ENCODE measurements around the gene RUNDC1. TPM values are rescaled to one million over a fixed set of nuclear protein-coding genes. Genes with fewer than 3 reads are reported as not detected.

The RUNDC1 gene
- total and polyA plus RNA-seq, 2 experiments from 2014 or later: 6.1 to 11.9 TPM

- TF ChIP-seq, protein P1, sequence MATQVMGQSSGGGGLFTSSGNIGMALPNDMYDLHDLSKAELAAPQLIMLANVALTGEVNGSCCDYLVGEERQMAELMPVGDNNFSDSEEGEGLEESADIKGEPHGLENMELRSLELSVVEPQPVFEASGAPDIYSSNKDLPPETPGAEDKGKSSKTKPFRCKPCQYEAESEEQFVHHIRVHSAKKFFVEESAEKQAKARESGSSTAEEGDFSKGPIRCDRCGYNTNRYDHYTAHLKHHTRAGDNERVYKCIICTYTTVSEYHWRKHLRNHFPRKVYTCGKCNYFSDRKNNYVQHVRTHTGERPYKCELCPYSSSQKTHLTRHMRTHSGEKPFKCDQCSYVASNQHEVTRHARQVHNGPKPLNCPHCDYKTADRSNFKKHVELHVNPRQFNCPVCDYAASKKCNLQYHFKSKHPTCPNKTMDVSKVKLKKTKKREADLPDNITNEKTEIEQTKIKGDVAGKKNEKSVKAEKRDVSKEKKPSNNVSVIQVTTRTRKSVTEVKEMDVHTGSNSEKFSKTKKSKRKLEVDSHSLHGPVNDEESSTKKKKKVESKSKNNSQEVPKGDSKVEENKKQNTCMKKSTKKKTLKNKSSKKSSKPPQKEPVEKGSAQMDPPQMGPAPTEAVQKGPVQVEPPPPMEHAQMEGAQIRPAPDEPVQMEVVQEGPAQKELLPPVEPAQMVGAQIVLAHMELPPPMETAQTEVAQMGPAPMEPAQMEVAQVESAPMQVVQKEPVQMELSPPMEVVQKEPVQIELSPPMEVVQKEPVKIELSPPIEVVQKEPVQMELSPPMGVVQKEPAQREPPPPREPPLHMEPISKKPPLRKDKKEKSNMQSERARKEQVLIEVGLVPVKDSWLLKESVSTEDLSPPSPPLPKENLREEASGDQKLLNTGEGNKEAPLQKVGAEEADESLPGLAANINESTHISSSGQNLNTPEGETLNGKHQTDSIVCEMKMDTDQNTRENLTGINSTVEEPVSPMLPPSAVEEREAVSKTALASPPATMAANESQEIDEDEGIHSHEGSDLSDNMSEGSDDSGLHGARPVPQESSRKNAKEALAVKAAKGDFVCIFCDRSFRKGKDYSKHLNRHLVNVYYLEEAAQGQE (IDR thresholded peaks at IDR 0.05; ENCODE audit: unreplicated experiment): no peak
- no peak for TF ChIP-seq ZNF331 (CRISPR knock-in tag; IDR thresholded peaks at IDR 0.05; ENCODE audit: low read depth)
- no peak for TF ChIP-seq NANOG (IDR thresholded peaks at IDR 0.05; ENCODE audit: borderline replicate concordance)
- TF ChIP-seq, protein P2, sequence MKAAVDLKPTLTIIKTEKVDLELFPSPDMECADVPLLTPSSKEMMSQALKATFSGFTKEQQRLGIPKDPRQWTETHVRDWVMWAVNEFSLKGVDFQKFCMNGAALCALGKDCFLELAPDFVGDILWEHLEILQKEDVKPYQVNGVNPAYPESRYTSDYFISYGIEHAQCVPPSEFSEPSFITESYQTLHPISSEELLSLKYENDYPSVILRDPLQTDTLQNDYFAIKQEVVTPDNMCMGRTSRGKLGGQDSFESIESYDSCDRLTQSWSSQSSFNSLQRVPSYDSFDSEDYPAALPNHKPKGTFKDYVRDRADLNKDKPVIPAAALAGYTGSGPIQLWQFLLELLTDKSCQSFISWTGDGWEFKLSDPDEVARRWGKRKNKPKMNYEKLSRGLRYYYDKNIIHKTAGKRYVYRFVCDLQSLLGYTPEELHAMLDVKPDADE (IDR thresholded peaks at IDR 0.05): no peak
- no peak for TF ChIP-seq CTCF (conservative IDR thresholded peaks at IDR 0.05; ENCODE audit: low read depth in 2 of 2)
- no peak for TF ChIP-seq EZH2 (IDR thresholded peaks at IDR 0.05; ENCODE audit: low read depth, unreplicated experiment)
Measured at GRCh38 chr17:42982266-42982665, 1.9 kb downstream of the RUNDC1 start (continued).

- no peaks in the 10 kb centered on the region; the same call in 2 of the 3 replicates for H3K9me3 Mint-ChIP-seq
- H3K27ac Mint-ChIP-seq: no peak overlapping the region
Measured at GRCh38 chr17:42985225-42985624, 4.9 kb downstream of the RUNDC1 start.

More at GRCh38 chr17:42985225-42985624, 4.9 kb downstream of the RUNDC1 start:
- Histone ChIP-seq H3K4me2 (no peak overlapping the region), H3K9me2 (ENCODE audit: insufficient read depth) (no peaks in the 10 kb centered on the region), H3K79me2 (replicated peaks; ENCODE audit: insufficient read depth) (peaks cover 33% of the 10 kb centered on the region), H3K4me3 (no peak overlapping the region), H4K20me1 (replicated peaks; ENCODE audit: insufficient read depth) (0 out of 2 replicates have a peak, but pooled peaks cover 4% of the 10 kb centered on the region), H3K27ac (ENCODE audit: low read depth) (no peak overlapping the region), H3K27me3 (ENCODE audit: insufficient read depth) (no peaks in the 10 kb centered on the region), H3K4me1 (ENCODE audit: insufficient read depth) (peaks cover 6% of the 10 kb centered on the region; the same call in 1 of the 2 replicates), H3F3A (replicated peaks; ENCODE audit: low read depth) (peaks cover 4% of the 10 kb centered on the region; the same call in 1 of the 2 replicates), H3K36me3 (ENCODE audit: insufficient read depth) (peaks cover 23% of the 10 kb centered on the region), H2AFZ (no peak overlapping the region)
- Mint-ChIP-seq H3K4me1 (peaks cover 10% of the 10 kb centered on the region), H3K36me3 (ENCODE audit: low read depth) (peaks cover 47% of the 10 kb centered on the region), H3K4me3 (no peak overlapping the region), H3K27me3 (ENCODE audit: insufficient read depth, low read depth, poor library complexity) (peaks cover 12% of the 10 kb centered on the region)
- TF ChIP-seq EZH2phosphoT487 (IDR thresholded peaks at IDR 0.05; ENCODE audit: unreplicated experiment) (no peak), NANOG (IDR thresholded peaks at IDR 0.05; ENCODE audit: borderline replicate concordance) (no peak), EZH2 (IDR thresholded peaks at IDR 0.05; ENCODE audit: low read depth, unreplicated experiment) (no peak), JUNB (IDR thresholded peaks at IDR 0.05; ENCODE audit: unreplicated experiment) (no peak), STAT1 (IDR thresholded peaks at IDR 0.05; ENCODE audit: unreplicated experiment) (no peak), POLR2AphosphoS5 (IDR thresholded peaks at IDR 0.05; ENCODE audit: low read depth) (no peak), CTCF (conservative IDR thresholded peaks at IDR 0.05; ENCODE audit: low read depth in 2 of 2) (no peak)
- TF ChIP-seq, protein P1 (IDR thresholded peaks at IDR 0.05; ENCODE audit: unreplicated experiment): no peak
- DNase-seq (ENCODE audit: low spot score) (no peak), ATAC-seq (no peak)

Measured in GM23338 (cell line).